SHP77 (cell line): ENCODE measurements around the gene NDST3.

Source experiments
- DNase-seq, 2 experiments: peaks; one replicate each; lab custom pipeline; 2025; lab: John Stamatoyannopoulos, UW

NDST3 gene

DNA sequence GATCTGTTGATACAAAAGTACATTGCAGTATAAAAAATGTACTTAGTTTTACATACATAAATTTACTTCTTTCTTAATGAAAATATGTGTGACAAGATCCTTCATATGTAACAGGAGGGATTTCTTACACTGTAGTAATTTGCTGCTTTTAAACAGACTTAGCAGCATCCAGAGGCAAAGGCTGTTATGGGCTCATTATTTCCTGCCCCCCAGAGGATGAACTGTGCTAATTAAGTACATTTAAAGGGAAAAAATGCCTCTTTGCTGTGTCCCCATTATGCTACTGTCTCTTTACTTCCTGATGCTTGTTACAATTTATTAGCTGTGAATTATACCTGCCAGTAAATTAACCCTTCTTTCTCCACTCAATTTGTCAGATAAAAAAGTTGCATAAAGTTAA lies 47.1 kb downstream of the NDST3 start:
- no peak for DNase-seq

DNA sequence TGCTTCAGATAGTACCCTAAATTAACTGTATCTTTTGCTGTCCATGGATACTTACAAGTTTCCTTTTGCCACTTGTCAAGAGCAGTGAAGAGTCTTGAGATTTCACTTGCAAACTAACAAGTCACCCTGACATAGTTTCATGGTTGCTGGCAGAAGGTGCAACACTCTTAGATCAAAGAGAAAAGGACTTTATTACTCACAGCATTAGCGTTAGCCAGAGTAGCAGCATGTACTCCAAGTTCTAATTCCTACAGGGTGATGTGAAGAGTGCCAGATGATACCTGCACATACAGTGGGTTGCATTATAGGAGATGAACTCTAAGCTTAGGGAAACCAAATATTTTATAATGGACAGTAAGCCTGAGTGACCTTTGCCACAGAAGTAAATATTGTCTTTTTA lies 47.9 kb downstream of the NDST3 start:
- DNase-seq: no peak

DNA sequence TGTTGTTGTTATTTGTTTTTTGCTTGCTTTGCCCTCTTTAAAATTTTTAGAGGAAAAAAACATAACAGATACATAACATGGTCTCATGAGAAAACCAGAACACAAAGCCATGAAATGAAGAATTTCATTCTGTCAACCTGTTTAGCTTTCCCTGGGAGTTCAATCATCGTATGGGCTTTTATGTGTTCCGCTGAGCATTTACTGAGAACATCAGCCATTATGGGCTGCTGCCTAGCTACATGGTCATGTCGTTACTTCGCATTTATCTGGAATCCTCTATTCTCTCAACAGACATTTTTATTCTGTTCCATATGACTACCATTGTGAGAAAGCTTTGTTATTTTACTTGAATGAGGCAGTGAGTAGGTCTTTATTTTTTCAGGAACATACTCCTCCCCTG lies 51.4 kb downstream of the NDST3 start:
- no peak for DNase-seq

DNA sequence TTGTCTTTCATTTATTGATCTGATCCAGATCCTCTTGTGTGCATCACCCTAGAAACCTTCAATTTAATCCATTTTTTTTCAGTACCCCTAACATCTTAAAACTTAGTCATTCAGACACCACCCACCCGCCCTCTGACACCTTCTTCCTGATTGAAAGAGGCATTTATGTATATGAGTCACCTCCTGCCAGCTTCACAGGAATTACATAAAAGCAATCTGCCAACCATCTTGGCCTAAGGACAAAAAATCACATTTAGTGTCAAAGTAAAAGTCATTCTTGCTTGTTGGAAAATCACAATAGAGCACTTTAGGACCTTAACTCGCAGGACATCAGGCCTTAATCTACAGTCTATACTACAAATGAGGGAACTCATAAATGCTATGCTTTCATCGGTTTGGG lies 52.1 kb downstream of the NDST3 start:
- DNase-seq: no peak

DNA sequence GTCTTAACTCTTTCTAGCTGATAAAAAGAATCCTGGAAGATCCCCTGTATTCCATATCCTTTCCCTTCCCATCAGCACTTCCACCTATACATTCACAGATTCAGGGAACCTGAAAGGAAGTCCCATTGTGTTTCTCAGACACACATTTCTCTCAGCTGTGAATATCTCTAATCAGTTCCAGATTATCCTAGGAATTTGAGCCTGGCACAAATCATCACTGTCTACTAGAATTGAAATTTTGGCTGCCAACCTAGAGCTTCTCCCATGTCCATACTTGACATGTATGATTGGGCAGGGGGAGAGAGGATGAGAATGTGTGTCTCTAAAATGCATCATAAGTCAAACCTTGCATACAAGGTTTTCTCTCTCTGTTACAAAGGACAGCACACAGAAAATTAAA lies 53.1 kb downstream of the NDST3 start:
- DNase-seq: no peak

DNA sequence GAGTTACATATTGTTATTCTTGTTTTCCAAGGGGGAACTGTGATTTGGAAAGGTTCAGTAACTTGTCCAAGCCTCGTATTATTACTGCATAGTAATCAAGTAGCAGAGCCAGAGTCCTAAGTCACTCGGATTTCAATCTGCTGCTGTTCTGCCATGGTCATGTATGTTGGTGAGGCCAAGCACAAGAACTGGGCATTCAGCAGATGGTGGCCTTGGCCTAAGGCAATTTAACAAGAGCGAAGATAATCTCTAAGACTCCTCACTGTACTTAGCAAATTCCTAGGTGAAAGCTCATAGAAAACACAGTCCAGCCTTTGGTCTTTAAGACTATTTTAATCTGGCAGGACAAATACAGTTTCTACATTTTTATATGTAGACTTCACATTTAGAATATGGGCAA lies 64.8 kb downstream of the NDST3 start:
- no peak for DNase-seq

DNA sequence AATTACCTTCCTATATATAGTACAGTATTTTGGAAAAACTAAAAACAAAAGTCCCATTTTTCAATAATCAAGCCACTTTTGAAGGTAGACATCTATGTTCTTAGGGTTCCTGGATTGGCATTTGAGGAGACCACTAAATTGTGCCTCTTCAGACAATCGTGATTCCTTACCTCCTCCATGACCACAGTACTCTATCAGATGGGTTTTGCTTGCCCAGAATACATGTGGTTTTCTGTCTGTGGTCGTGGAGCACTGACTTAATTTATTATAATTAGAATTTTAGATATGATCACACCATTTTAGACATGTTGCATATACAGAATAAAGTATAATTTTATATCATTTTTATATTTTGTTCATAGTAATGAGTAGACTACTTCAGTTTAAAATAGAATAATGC lies 67.9 kb downstream of the NDST3 start:
- no peak for DNase-seq

DNA sequence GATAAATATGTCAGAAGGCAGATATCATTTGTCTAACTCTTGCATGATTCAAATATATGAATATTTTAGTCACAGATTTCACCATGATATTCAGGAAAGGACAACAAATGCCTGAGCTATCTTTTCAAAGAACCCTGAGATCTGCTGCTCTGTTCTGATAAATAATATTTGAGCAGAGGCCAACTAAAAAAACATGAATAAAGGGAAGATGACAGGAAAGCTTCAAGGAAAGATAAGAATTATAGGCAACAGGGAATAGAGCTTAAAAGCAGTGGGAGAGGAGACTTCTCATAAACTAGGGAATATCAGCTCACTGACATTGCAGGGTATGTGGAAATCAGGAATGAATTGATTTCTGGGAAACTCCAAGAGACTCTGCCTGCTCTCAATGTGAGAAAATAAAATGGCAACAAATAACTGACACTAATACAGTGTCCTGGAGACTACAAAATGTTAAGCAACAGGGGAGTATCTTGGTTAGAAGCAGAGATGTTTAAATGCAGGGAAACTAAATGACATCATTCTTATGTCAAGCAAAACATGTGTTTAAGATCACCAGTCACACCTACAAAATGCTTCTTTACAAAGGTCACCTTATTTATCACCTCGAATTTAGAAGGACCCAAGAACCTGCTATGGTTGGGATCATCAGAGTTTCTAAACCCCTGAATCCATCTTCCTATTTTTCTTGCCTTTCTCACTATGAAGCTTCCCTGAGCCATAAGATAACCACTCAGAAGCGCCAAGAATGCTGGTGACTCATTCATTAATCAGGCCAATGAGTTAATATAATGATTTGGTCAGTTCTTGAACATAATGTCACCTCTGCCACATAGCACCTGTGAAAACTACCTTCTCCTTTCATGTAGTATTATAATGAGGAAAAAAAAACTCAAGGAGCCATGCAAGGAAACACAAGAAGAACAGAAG lies 78.1 kb downstream of the NDST3 start:
- no peak for DNase-seq

DNA sequence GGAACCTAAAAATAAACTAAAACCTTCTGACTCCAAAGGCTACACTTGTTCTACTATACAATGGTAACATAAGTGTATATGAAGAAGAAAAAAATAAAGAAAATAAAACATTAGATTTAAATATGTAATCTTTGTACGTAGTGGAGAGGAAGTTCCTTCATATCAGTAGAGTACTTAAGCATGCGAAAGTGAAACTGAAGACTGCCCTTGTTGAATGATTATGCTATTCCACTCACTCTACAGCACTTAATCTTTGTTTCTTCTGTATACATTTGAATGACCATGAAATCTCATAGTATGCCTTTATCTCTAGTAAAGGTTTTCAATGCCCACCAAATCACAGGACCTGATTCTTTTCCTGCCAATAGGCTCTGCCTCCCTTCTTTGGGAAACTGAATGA lies 78.9 kb downstream of the NDST3 start:
- no peak for DNase-seq

DNA sequence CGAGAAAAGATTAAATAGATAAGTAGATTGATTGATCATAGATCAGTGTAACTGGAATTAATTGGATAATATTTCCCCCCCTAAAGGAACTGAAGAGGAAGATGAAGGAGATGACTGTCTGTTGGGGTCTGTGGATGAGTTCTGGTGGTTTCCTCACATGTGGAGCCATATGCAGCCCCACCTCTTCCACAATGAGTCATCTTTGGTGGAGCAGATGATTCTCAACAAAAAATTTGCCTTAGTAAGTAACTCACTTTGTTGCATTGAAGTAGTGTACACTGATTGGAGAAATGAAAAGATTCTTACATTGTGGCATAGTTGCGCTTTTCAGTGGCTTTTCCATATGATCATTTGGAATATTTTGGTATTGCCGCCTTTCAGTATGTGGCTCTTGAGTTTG lies 80.4 kb downstream of the NDST3 start:
- DNase-seq: no peak

DNA sequence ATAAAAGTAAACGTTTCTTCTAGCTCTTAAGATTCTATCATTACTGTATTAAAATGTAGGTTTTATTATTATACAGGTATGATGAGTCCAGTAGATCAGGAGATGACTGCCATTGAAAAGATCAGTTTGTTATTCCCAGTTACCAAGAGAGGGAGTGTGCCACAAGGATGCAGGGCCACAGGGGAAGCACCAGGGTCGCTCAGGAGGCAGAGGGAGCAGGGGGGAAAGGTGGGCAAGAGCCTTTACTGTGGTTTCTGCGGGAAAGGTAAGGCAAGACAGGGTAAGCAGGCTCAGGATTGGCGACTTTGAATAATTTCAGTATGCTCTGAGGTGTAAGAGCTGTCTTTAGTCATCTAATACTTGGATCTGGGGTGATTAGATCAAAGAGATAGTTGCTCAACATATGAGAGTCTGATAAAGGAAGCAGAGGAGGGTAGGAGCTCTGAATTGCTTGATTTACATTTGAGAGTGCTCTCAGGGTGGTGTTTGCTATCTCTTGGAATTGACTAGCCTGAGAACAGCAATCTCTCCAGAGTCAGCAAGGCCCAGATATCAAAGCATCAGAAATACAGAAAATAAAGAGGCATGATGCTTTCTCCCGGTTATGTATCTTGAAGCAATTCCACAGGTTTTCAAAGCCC lies 86.0 kb downstream of the NDST3 start:
- no peak for DNase-seq

DNA sequence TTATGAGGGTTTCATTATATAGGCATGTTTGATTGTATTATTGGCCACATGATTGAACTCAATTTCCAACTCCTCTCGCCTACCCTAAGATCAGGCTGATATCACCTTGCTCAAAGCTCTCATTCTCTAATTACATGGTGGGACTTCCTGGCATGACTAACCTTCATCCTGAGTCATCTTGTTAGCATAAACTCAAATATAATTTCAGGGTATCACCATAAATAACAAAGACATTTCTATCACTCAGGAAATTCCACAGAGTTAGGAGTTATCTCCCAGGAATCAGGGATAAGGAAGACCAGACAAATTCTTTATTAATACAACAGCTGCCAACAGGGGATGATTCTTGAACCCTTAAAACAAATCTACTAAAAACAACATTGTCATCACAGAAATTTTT lies 90.7 kb downstream of the NDST3 start:
- no peak for DNase-seq

DNA sequence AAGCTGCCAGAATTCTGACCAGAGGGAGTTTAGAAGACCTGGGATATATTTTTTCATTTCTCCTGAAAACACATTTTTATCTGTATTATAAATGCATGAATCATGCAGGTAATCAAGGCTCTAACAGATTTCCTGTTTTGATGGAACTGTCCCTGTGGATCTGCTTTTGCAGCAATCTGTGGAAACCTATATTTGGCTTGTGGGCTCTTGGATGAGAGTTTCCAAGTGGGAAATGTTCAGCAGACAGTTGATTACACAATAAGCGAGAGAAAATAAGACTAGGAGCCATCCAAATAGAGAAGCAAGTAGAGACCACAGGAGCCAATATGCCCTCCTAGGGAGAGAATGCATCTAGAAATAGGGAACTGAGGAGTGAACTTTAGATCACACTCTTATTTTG lies 105.0 kb downstream of the NDST3 start:
- no peak for DNase-seq

DNA sequence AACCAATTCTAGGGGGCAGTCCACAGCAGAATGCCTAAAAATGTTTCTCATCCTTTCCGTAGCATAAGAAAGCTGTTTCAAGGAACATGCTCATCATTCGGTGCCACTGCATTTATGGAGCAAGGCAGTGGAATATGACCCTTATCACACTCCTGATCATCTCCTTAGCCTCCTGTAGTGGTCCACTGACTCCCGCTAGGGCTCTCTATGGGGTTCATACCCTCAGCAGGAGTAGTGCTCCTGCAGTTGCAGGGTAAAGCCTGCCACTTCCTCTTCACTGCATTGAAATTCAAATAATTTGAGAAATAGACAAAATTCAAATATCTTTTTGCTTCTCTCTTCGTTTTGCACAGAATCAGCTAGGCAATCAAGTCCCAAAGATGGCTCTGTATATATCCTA lies 107.0 kb downstream of the NDST3 start:
- no peak for DNase-seq

DNA sequence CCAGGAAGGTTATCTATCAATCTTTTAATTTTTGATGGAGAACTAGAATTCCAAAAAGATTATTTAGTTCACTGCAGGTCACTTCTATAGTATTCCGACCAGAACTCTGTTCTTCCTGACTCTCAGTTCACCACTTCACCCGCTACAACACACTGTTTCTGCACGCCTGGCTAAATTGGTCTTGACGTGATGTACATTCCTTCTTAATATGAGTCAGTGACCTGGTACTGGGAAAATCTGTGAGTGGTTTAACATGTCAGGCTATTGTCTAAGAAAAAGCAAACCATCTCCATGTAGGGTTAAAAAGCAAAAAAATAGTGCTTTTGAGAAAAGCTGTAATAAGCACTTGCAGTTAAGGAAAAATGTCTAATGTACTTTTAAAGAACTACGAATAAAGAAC lies 120.4 kb downstream of the NDST3 start:
- no peak for DNase-seq

DNA sequence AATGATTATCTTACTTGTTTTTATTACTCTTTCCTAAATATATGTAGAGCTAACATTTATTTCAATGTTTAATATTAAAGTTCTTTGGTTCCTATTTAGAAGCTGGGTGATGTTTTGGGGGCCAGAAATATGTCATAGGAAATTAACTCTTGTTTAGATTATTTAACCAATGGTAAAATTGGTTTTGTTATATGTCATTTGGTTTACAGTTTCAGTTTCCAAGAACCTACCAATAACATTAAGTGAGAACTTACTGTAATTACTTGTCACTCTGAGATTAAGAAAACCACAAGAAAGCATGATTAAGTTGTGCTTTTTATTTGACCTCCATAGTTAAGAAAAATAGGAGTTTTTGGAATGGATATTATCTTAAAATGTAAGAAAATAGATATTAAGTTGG lies 121.2 kb downstream of the NDST3 start:
- no peak for DNase-seq

DNA sequence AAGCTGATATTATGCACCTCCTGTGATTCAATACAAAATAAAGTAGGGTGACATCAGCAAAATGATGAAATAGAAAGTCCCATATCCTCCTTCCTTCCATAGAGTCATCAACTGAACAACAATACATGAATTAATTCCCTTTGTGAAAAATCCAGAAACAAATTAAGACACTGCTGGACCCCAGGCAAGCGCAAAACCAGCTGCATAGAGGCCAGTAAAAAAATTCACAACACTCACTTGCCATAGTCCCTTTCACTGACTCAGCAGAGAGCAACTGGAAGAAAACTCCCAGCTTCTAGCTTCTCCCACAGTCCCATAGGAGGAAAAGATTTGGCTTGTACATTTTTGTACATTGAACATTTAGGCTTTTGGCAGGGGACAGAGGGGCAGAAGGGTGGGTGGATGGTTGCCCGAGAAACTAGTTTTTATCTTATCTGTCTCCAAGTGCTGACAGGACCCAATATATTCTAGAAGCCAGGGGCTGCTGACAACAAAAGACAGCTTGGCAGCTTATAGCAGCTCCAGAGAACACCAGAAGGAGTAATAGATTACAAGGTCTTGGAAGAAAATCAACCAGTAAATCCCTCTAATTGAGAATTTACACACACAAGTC lies 124.6 kb downstream of the NDST3 start:
- no peak for DNase-seq

DNA sequence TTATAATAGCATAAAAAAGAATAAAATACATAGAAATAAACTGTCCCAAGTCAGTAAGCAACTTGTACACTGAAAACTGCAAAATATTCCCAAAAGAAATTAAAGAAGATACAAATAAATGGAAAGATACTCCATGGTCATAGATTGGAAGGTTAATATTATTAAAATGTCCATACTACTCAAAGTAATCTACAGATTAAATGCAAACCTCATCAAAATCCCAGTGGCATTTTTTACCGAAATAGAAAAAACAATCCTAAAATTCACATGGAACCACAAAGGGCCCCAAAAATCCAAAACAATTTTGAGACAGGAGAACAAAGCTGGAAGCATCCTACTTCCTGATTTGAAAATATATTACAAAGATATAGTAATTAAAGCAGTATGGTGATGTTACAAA lies 133.0 kb downstream of the NDST3 start:
- no peak for DNase-seq

DNA sequence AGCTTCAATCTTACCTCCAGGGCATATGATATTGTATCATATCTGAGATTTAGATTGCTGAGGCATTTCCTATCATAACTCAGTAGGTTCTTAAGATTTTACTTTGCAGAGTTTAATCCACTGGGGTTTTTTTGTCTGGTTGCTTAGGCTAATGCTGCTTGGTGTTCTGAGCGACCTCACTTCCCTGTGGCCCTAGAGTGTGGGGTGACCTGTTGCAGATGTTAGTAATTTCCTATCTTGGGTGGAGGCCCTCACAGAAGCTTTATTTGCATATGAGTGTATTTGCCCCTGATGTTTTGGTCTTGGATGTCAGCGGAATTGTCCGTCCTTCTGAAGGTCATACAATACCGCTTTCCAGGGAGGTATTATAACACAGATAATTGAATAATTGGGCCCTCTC lies 137.1 kb downstream of the NDST3 start:
- DNase-seq: no peak

DNA sequence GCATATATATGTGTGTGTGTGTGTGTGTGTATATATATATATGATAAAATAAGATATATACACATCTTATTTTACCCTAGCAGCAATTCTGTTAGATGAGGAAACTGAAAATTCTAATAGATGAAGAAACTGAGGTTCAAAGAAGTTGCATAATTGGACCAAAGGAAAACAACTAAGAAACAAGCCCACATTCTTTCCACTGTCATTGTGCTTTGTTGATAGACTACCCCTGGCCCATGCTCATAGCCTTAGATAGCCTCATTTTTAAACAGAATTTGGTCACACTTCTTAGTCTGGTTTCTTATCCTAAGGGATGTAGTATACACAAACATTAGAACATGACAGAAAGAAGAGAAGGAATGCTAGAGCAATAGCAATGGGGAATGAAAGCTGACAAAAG lies 138.8 kb downstream of the NDST3 start:
- no peak for DNase-seq

DNA sequence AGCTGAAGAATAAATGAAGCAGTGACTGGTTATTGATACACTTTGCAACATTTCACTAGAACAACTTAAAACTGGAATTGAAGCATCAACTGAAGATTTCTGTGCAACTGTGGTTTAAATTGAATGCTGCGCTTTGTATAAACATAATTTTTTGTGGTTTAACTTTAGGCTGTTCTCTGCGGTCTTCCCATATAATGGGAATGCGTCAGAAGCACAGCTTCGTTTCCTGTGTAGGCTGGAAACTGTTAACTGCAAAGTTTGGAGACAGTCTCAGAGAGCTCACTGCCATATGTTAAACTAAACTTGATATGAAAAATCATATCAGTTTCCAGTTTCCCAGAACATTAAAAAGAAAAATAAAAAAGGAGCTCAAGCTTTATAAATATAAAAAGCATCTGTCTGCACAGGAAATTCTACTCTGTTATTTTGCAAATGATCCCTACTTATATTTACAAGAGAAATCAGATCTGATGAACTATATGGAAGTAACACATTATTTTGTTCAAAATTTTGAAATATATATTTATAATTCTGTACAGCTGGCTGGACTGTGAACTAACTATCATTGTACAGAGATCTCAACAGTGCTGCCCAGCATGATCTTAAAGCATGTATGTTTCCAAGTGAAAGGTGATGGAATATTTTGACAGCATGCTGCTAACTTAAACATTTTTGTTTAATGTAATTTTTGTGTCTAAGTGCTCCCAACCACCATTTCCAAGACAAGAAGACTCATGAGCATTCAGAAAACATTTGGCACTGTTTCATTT lies 139.9 kb downstream of the NDST3 start:
- no peak for DNase-seq

DNA sequence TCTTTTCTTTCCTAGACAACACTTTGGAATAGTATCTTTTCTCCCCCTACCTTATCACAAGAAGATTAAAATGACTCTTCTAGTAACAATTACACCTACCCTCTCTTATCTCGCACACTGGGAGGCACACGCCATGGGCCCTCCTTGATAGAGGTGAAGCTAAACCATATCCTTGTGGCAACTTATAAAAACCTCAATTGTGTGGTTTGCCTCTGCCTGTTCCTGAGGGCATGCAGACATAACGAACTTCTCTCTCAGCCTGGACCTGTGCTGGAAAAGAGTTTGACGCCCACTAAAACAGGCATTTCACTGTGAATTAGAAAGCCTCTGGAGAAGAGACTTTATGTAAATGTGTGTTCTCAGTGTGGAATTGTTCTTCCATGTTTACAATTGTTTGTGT lies 141.2 kb downstream of the NDST3 start:
- no peak for DNase-seq

DNA sequence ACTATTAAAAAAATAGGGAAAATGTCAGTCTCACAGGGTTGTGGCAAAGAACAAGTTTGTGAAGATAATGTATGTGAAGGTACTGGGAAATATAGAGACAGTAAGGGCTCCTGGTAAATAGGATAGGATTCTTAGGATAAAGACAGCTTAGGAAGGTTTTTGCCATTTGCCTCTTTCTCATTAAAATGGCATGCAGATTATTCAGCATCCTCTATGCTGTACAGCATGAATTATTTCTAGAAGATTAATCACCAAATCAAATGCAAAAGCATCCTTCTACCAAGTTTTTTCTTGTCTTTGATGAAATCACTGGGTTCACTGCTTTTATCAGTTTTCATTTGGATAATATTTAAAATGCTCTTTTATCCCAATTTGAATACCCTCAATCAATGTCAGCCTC lies 142.8 kb downstream of the NDST3 start:
- DNase-seq: no peak
